ENCODE results near the gene C11orf21.

C11orf21 gene

DNA sequence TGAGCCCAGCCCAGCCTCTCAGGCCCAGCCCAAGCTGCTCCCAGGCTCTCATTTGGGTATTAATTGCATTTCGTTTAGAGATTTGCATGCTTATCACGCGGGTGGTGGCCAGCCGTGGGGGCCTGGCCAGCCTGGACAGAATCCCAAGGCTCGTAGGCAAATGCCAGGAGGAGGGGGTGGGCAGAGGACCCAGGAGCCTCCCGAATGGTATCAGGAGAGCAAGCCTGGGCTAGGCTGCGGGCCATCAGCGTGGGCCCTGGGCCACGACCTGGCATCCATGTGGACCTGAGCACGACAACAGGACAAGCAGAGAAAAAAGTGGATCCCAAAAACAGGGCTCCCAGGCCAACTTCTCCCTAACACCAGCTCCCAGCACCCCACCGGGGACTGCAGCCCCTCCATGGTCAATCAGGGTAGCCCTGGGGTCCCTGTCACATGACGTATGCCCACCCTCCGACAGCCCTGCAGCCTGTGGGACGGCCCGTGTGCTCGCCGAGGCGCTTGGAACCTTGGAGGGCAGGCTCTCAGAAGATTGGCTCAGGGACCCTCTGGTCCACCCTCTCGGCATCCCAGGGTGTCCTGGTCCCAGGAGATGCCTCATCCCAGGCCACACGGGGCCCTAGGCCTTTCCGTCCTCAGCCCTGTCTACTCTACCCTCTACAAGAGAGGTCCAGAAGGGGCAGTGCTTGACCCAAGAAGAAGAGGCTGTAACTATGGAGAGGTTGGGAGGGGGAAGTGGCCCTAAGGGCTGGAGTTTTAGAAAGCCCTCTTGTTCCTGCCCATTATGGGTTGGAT, 40.1 kb downstream of the C11orf21 start:
- DNase-seq (ENCODE audit: low read depth in 2 of 2, low spot score in 1 of 2): no peak

GRCh38 chr11:2260491-2261364, 41.0 kb downstream of the C11orf21 start:
- no peak for DNase-seq (ENCODE audit: low read depth in 2 of 2, low spot score in 1 of 2)

DNA sequence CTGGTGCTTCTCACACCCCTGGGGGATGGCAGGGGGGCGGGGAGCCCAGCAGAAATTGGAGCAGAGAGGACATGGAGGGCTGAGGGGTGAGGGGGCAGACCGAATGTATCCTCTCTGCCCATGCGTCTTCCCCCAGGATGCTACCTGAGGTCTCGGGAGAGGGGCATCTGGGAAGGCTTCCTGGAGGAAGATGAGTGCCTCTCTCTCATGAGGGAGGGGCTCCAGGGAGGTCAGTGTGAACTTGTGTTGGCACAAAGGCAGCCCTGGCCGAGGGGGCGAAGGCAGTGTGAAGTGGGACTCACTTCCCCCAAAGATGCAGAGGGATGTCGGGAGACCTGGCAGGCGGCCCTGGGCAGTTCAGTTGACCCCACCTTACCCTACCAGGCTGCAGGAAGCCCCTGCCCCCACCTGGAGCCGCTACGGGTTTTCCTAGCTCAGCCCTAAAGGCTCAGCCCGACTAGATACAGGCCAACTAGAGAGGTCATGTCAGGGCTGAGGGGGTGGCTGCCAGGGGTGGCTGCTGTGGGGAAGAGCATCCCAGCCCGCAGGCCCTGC, 41.7 kb downstream of the C11orf21 start:
- DNase-seq (ENCODE audit: low read depth in 2 of 2, low spot score in 1 of 2): no peak

DNA sequence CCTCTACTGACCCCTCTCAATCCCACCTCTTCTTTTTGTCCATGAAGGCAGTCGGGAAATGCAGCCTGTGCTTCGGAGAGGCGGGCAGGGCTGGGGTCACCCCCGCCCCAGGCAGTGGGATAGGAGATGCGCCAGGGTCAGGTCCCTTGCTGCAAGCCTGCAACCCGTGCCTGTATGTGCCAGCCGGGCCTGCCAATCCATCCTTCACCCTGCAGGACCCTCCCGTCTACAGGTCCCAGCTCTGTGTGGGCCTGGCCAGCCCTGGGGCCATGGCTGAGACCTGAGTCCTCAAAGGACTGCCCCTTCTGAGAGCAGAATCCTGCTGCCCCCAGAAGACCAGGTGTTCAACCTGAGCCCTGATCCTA, 42.3 kb downstream of the C11orf21 start:
- DNase-seq (ENCODE audit: low read depth in 2 of 2, low spot score in 1 of 2): no peak

GRCh38 chr11:2258501-2259465, 42.9 kb downstream of the C11orf21 start:
- DNase-seq (ENCODE audit: low read depth in 2 of 2, low spot score in 1 of 2): no peak

GRCh38 chr11:2256951-2257700, 44.6 kb downstream of the C11orf21 start:
- no peak for DNase-seq (ENCODE audit: low read depth in 2 of 2, low spot score in 1 of 2)

- DNase-seq (ENCODE audit: low read depth in 2 of 2, low spot score in 1 of 2): no peak
Observed at GRCh38 chr11:2256293-2256913, 45.3 kb downstream of the C11orf21 start.

DNA sequence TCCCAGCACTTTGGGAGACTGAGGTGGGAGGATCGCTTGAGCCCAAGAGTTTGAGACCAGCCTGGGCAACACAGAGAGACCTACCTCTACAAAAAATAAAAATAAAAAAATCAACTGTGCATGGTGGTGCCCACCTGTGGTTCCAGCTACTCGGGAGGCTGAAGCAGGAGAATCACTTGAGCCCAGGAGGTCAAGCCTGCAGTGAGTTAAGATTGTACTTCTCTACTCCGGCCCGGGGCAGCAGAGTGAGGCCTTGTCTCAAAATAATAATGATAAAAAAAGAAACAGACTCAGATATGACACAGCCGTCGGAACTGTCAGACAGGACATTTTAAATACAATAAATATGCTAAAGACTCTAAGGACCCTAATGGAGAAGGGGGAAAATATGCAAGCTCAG, 49.7 kb downstream of the C11orf21 start:
- DNase-seq (ENCODE audit: low read depth in 2 of 2, low spot score in 1 of 2): no peak

- no peak for DNase-seq (ENCODE audit: low read depth in 2 of 2, low spot score in 1 of 2)
Observed at GRCh38 chr11:2251138-2251537, 50.6 kb downstream of the C11orf21 start.

GRCh38 chr11:2250485-2250884, 51.2 kb downstream of the C11orf21 start:
- DNase-seq (ENCODE audit: low read depth in 2 of 2, low spot score in 1 of 2): no peak

- no peak for DNase-seq (ENCODE audit: low read depth in 2 of 2, low spot score in 1 of 2)
Observed at GRCh38 chr11:2250041-2250440, 51.7 kb downstream of the C11orf21 start.

DNA sequence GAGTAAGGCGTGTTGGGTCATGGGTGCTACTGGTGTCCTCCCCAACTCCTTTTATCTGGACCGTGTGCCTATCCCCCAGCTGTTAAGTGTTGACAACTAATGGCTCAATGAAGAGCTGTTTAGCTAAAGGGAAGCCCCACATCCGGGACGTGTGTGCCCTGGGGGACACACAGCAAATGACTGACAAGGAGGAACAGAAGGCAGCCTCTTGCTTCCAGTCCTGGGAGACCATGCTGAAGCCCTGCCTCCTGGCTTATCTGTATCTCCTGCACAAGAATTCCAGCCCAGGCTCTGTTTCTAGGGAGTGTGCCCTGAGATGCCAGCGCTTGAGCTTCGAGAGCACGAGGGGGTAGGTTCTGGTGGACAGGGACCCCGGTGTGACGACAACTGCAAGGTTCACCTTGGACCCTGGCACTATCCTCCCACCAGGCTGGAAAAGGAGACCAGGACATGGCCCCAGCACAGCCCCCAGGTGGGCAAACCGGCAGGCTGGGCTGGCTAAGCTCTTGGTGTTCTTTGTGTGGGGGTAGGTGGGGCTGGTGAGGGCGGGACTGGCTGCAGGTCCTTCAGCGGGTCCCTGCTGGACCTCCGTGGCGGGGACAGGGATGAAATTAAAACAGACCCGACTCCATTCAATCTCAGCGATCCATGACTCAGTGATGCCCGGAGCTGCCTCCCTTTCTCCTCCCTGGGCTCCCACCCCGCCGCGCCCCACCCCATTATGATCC, 52.4 kb downstream of the C11orf21 start:
- DNase-seq (ENCODE audit: low read depth in 2 of 2, low spot score in 1 of 2): no peak

GRCh38 chr11:2248762-2249161, 53.0 kb downstream of the C11orf21 start:
- no peak for DNase-seq (ENCODE audit: low read depth in 2 of 2, low spot score in 1 of 2)

GRCh38 chr11:2248242-2248641, 53.5 kb downstream of the C11orf21 start:
- no peak for DNase-seq (ENCODE audit: low read depth in 2 of 2, low spot score in 1 of 2)

DNA sequence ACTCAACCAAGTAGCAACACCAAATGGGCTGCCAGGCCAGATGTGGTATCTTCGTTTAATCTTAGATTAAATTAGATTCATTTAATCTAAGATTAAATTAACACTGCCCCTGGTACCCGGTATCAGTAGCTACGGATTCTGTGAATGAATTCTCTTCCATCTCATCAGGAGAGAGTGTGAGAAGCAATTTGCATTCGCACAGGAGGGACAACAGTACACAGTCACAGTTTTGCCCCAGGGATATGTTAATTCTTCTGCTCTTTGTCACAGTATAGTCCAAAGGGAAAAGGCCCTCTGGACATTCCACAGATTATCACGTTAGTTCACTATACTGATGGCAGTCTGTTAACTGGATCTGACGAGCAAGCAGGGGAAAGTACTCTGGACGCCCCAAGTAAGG, 54.2 kb downstream of the C11orf21 start:
- DNase-seq (ENCODE audit: low read depth in 2 of 2, low spot score in 1 of 2): no peak
